ENCODE data around the gene GLCCI1. TPM values are rescaled to one million over a fixed set of nuclear protein-coding genes. Genes with fewer than 3 reads are reported as not detected.

Gene GLCCI1
- total RNA-seq, 1 donor from 2014 or later, result 12.3 TPM

- Mint-ChIP-seq H3K4me3 (ENCODE audit: unreplicated experiment) (no peak overlapping the region), H3K4me1 (ENCODE audit: unreplicated experiment) (peaks cover 25% of the 10 kb centered on the region), H3K9me3 (ENCODE audit: unreplicated experiment) (no peaks in the 10 kb centered on the region), H3K27ac (ENCODE audit: unreplicated experiment) (no peak overlapping the region), H3K27me3 (ENCODE audit: unreplicated experiment) (no peaks in the 10 kb centered on the region), H3K36me3 (ENCODE audit: unreplicated experiment) (no peaks in the 10 kb centered on the region)
- TF ChIP-seq, protein P1, sequence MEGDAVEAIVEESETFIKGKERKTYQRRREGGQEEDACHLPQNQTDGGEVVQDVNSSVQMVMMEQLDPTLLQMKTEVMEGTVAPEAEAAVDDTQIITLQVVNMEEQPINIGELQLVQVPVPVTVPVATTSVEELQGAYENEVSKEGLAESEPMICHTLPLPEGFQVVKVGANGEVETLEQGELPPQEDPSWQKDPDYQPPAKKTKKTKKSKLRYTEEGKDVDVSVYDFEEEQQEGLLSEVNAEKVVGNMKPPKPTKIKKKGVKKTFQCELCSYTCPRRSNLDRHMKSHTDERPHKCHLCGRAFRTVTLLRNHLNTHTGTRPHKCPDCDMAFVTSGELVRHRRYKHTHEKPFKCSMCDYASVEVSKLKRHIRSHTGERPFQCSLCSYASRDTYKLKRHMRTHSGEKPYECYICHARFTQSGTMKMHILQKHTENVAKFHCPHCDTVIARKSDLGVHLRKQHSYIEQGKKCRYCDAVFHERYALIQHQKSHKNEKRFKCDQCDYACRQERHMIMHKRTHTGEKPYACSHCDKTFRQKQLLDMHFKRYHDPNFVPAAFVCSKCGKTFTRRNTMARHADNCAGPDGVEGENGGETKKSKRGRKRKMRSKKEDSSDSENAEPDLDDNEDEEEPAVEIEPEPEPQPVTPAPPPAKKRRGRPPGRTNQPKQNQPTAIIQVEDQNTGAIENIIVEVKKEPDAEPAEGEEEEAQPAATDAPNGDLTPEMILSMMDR (IDR thresholded peaks at IDR 0.05), result no peak
- no peak for DNase-seq (ENCODE audit: extremely low spot score, unreplicated experiment)
Measured at GRCh38 chr7:7959979-7960670, 8.5 kb upstream of the GLCCI1 start.

DNA sequence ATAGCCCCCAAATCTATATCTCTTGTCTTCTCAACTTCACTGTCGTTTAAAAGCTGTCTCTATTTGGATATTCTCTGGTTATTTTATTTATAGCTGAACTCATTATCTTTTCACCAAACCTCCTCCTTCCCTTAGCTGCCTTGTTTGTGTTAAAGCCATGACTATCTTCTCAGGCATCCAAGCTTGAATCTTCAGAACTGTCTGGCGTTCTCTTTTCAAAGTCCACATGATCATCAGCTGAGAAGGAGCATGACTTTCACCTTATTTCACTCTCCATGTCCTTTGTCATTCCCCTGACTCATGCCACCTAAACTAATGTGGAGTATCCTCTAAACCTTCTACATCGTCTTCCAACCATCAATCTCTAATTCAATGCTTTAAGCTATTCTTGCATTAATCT, 5.7 kb upstream of the GLCCI1 start:
- no peaks in the 10 kb centered on the region for H3K9me3 Mint-ChIP-seq (ENCODE audit: unreplicated experiment)
- no peak for DNase-seq (ENCODE audit: extremely low spot score, unreplicated experiment)
- H3K4me1 Mint-ChIP-seq (ENCODE audit: unreplicated experiment), result peaks cover 3% of the 10 kb centered on the region
- H3K4me3 Mint-ChIP-seq (ENCODE audit: unreplicated experiment), result no peak overlapping the region
- H3K36me3 Mint-ChIP-seq (ENCODE audit: unreplicated experiment), result no peaks in the 10 kb centered on the region
- TF ChIP-seq, protein P1 (IDR thresholded peaks at IDR 0.05), result no peak
- H3K27me3 Mint-ChIP-seq (ENCODE audit: unreplicated experiment), result no peaks in the 10 kb centered on the region
- no peak overlapping the region for H3K27ac Mint-ChIP-seq (ENCODE audit: unreplicated experiment)

DNA sequence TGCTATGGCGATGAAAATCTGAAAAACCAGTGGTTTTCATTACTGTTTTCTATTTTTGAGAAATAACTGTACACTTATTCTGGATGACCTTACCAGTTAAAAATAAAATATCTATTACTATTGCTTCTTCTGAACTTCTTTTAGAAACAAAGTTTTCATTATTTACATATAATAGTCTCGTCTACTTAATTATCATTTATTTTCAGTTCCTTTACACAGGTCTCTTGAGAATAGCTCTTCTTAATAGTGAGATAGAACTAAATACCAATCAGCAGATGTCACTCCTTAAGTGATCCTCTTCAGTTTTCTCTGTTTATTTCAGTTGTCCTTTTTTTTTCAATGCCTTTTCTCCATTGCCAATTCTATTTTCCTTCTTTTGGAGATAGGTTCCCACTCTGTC, 4.3 kb upstream of the GLCCI1 start:
- Mint-ChIP-seq H3K4me1 (ENCODE audit: unreplicated experiment) (peaks cover 6% of the 10 kb centered on the region), H3K27ac (ENCODE audit: unreplicated experiment) (no peak overlapping the region), H3K9me3 (ENCODE audit: unreplicated experiment) (no peaks in the 10 kb centered on the region), H3K36me3 (ENCODE audit: unreplicated experiment) (no peaks in the 10 kb centered on the region), H3K27me3 (ENCODE audit: unreplicated experiment) (no peaks in the 10 kb centered on the region), H3K4me3 (ENCODE audit: unreplicated experiment) (no peak overlapping the region)
- DNase-seq (ENCODE audit: extremely low spot score, unreplicated experiment), result no peak
- TF ChIP-seq, protein P1 (IDR thresholded peaks at IDR 0.05), result no peak

DNA sequence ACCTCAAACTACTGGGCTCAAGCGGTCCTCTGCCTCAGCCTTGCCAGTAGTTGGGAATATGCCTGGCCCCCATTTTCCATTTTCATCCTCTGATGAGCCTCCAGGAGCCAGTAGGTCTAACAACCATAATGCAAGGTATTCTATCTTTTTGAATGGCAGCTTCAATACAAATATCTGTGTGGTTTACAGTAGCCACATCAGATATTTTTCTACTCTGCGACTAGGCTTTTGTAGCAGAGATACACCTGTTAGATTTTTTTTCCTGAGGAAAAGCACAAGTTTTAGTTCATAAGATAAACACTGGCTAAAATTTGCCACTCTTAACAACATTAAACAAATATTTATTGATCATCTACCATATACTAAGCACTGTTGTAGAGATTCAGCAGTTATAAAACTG, 3.9 kb upstream of the GLCCI1 start:
- Mint-ChIP-seq H3K9me3 (ENCODE audit: unreplicated experiment) (no peaks in the 10 kb centered on the region), H3K4me1 (ENCODE audit: unreplicated experiment) (peaks cover 6% of the 10 kb centered on the region), H3K27ac (ENCODE audit: unreplicated experiment) (no peak overlapping the region), H3K36me3 (ENCODE audit: unreplicated experiment) (no peaks in the 10 kb centered on the region), H3K4me3 (ENCODE audit: unreplicated experiment) (no peak overlapping the region), H3K27me3 (ENCODE audit: unreplicated experiment) (no peaks in the 10 kb centered on the region)
- DNase-seq (ENCODE audit: extremely low spot score, unreplicated experiment), result no peak
- TF ChIP-seq, protein P1 (IDR thresholded peaks at IDR 0.05), result no peak

- no peak for DNase-seq (ENCODE audit: extremely low spot score, unreplicated experiment)
- no peaks in the 10 kb centered on the region for H3K36me3 Mint-ChIP-seq (ENCODE audit: unreplicated experiment)
- TF ChIP-seq, protein P1 (IDR thresholded peaks at IDR 0.05), result no peak
- peaks cover 6% of the 10 kb centered on the region for H3K4me1 Mint-ChIP-seq (ENCODE audit: unreplicated experiment)
- H3K4me3 Mint-ChIP-seq (ENCODE audit: unreplicated experiment), result no peak overlapping the region
- H3K9me3 Mint-ChIP-seq (ENCODE audit: unreplicated experiment), result no peaks in the 10 kb centered on the region
- H3K27me3 Mint-ChIP-seq (ENCODE audit: unreplicated experiment), result no peaks in the 10 kb centered on the region
- no peak overlapping the region for H3K27ac Mint-ChIP-seq (ENCODE audit: unreplicated experiment)
Measured at GRCh38 chr7:7965301-7965700, 3.3 kb upstream of the GLCCI1 start.

Data from osteocyte (in vitro differentiated cells).